ENCODE data around the gene TFF2. TPM values are rescaled to one million over a fixed set of nuclear protein-coding genes. Genes with fewer than 3 reads are reported as not detected.

Gene TFF2
- total RNA-seq, 1 experiment from 2014 or later, result 1.1 TPM

DNA sequence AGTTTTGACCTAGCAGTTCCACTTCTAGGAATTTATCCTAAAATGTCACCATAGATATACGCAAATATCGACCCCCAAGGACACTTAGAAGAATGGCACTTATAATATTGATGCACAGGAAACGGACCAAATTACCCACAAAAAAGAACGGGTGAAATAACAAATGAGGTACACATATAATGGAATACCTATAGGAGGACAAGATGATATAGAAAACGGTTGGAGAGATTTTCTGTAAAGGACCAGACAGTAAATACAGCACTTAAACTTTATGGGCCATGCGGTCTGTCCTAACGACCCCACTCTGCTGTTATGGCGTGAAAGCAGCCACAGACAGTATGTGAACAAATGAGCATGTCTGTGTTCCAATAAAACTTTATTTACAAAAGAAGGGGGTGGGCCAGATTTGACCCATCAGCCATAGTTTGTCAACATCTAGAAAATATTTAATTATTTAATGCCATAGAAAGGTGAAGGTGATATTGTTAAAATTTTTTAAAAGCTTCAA lies 42.7 kb upstream of the TFF2 start:
- POLR2A ChIA-PET, result no interaction called here
- H3K27ac ChIP-seq (ENCODE audit: low read length), result no peak overlapping the region
- no TSS peak for BruUV-seq (replicated peaks)
- no peak for TF ChIP-seq SIN3A (IDR thresholded peaks at IDR 0.05; ENCODE audit: borderline replicate concordance, insufficient read depth, low read depth, low read length)
- TF ChIP-seq, protein P1, sequence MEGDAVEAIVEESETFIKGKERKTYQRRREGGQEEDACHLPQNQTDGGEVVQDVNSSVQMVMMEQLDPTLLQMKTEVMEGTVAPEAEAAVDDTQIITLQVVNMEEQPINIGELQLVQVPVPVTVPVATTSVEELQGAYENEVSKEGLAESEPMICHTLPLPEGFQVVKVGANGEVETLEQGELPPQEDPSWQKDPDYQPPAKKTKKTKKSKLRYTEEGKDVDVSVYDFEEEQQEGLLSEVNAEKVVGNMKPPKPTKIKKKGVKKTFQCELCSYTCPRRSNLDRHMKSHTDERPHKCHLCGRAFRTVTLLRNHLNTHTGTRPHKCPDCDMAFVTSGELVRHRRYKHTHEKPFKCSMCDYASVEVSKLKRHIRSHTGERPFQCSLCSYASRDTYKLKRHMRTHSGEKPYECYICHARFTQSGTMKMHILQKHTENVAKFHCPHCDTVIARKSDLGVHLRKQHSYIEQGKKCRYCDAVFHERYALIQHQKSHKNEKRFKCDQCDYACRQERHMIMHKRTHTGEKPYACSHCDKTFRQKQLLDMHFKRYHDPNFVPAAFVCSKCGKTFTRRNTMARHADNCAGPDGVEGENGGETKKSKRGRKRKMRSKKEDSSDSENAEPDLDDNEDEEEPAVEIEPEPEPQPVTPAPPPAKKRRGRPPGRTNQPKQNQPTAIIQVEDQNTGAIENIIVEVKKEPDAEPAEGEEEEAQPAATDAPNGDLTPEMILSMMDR (IDR thresholded peaks at IDR 0.05), result no peak
- TF ChIP-seq POLR2AphosphoS5 (IDR thresholded peaks at IDR 0.05; ENCODE audit: low read depth, low read length), result no peak
- TF ChIP-seq, protein P2, sequence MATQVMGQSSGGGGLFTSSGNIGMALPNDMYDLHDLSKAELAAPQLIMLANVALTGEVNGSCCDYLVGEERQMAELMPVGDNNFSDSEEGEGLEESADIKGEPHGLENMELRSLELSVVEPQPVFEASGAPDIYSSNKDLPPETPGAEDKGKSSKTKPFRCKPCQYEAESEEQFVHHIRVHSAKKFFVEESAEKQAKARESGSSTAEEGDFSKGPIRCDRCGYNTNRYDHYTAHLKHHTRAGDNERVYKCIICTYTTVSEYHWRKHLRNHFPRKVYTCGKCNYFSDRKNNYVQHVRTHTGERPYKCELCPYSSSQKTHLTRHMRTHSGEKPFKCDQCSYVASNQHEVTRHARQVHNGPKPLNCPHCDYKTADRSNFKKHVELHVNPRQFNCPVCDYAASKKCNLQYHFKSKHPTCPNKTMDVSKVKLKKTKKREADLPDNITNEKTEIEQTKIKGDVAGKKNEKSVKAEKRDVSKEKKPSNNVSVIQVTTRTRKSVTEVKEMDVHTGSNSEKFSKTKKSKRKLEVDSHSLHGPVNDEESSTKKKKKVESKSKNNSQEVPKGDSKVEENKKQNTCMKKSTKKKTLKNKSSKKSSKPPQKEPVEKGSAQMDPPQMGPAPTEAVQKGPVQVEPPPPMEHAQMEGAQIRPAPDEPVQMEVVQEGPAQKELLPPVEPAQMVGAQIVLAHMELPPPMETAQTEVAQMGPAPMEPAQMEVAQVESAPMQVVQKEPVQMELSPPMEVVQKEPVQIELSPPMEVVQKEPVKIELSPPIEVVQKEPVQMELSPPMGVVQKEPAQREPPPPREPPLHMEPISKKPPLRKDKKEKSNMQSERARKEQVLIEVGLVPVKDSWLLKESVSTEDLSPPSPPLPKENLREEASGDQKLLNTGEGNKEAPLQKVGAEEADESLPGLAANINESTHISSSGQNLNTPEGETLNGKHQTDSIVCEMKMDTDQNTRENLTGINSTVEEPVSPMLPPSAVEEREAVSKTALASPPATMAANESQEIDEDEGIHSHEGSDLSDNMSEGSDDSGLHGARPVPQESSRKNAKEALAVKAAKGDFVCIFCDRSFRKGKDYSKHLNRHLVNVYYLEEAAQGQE (IDR thresholded peaks at IDR 0.05; ENCODE audit: insufficient read depth in 1 of 2, low read depth in 2 of 2, low read length in 1 of 2), result no peak
- TF ChIP-seq TCF7L2 (IDR thresholded peaks at IDR 0.05; ENCODE audit: low read depth, low read length), result no peak
- intact Hi-C loops (cut with micrococcal nuclease; ENCODE audit: unreplicated experiment), result no loop called here
- CTCF ChIA-PET, result no interaction called here
- ATAC-seq (no peak), DNase-seq (ENCODE audit: low read depth, low spot score) (no peak)
- in situ Hi-C loops (cut with HindIII; ENCODE audit: low pct_unique_long_range_greater_than_20kb, low sequenced_read_pairs), result no loop called here
- H3K4me1 ChIP-seq (ENCODE audit: control insufficient read depth, insufficient read depth, low read length), result no peaks in the 10 kb centered on the region
- H3K27me3 ChIP-seq (ENCODE audit: control insufficient read depth, insufficient read depth, low read length), result no peaks in the 10 kb centered on the region; the same call in 1 of the 2 replicates
- H3K36me3 ChIP-seq (ENCODE audit: control insufficient read depth, insufficient read depth, low read length), result no peaks in the 10 kb centered on the region
- H3K4me3 ChIP-seq (ENCODE audit: low read depth in 2 of 2, low read length in 2 of 2), result no peak overlapping the region
- no peaks in the 10 kb centered on the region for H3K9me3 ChIP-seq (ENCODE audit: control insufficient read depth, insufficient read depth, low read depth, low read length)

DNA sequence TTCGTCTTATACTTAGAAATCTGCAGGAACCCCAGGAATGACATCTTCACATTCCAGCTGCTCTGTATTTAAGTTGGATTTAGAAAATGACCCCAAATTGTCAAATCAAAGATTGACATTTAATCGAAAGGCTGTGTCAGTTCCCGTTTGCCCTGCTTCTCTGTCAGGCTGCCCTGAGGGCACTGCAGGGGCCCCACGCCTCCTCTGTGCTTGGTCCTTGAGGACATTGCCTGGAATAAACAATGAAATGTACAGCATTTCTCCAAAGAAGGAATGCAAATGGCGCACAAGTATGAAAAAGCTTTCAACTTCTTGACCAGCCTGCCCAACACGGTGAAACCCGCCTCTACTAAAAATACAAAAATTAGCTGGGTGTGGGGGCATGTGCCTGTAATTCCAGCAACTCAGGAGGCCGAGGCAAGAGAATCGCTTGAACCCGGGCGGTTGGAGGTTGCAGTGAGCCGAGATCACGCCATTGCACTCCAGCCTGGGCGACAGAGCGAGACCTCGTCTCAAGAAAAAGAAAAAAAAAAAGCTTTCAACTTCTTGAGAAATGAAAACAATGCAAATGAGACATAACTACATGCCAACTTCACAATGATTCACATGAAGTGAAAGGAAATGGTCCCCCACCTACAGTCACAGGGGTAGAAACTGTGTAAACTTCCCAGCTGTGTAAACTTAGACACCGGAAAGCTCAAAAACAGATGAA lies 42.1 kb upstream of the TFF2 start:
- intact Hi-C loops (cut with micrococcal nuclease; ENCODE audit: unreplicated experiment) (no loop called here), in situ Hi-C loops (cut with HindIII; ENCODE audit: low pct_unique_long_range_greater_than_20kb, low sequenced_read_pairs) (no loop called here)
- BruUV-seq (replicated peaks), result no TSS peak
- no peaks in the 10 kb centered on the region for H3K9me3 ChIP-seq (ENCODE audit: control insufficient read depth, insufficient read depth, low read depth, low read length)
- no peak overlapping the region for H3K4me3 ChIP-seq (ENCODE audit: low read depth in 2 of 2, low read length in 2 of 2)
- no peak for DNase-seq (ENCODE audit: low read depth, low spot score)
- H3K36me3 ChIP-seq (ENCODE audit: control insufficient read depth, insufficient read depth, low read length), result no peaks in the 10 kb centered on the region
- TF ChIP-seq, protein P1 (IDR thresholded peaks at IDR 0.05), result no peak
- TF ChIP-seq, protein P2 (IDR thresholded peaks at IDR 0.05; ENCODE audit: insufficient read depth in 1 of 2, low read depth in 2 of 2, low read length in 1 of 2), result no peak
- TF ChIP-seq SIN3A (IDR thresholded peaks at IDR 0.05; ENCODE audit: borderline replicate concordance, insufficient read depth, low read depth, low read length) (no peak), TCF7L2 (IDR thresholded peaks at IDR 0.05; ENCODE audit: low read depth, low read length) (no peak), POLR2AphosphoS5 (IDR thresholded peaks at IDR 0.05; ENCODE audit: low read depth, low read length) (no peak)
- no peak overlapping the region for H3K27ac ChIP-seq (ENCODE audit: low read length)
- CTCF ChIA-PET, result no interaction called here
- H3K4me1 ChIP-seq (ENCODE audit: control insufficient read depth, insufficient read depth, low read length), result no peaks in the 10 kb centered on the region
- no peaks in the 10 kb centered on the region; the same call in 1 of the 2 replicates for H3K27me3 ChIP-seq (ENCODE audit: control insufficient read depth, insufficient read depth, low read length)
- ATAC-seq, result no peak
- POLR2A ChIA-PET, result interaction anchor here (0.7 kb wide), 1 partner anchor 114 kb away, joined by 4 read pairs; no protein-coding TSS in a partner anchor

Measured in Panc1 (cell line).